Measurements from ENCODE around the gene TMEM167B.

- no peak for TF ChIP-seq CTCF (optimal IDR thresholded peaks at IDR 0.05 in 1 of 3, IDR thresholded peaks at IDR 0.05 in 1 of 3, conservative IDR thresholded peaks at IDR 0.05 in 1 of 3; ENCODE audit: extremely low read depth in 1 of 3, insufficient read depth in 2 of 3, low read length in 3 of 3)
- no peak for TF ChIP-seq EZH2 (IDR thresholded peaks at IDR 0.05; ENCODE audit: low read length)
Measured at GRCh38 chr1:109137958-109138357, 47.4 kb downstream of the TMEM167B start.

Measured in keratinocyte (primary cell).